ENCODE results near the gene NECAB2.
"Not testable (repeated sequence)": the region's sequence is repeated elsewhere in the genome, so short reads cannot be mapped to it uniquely, and the experiment has no call there.

Gene NECAB2

DNA sequence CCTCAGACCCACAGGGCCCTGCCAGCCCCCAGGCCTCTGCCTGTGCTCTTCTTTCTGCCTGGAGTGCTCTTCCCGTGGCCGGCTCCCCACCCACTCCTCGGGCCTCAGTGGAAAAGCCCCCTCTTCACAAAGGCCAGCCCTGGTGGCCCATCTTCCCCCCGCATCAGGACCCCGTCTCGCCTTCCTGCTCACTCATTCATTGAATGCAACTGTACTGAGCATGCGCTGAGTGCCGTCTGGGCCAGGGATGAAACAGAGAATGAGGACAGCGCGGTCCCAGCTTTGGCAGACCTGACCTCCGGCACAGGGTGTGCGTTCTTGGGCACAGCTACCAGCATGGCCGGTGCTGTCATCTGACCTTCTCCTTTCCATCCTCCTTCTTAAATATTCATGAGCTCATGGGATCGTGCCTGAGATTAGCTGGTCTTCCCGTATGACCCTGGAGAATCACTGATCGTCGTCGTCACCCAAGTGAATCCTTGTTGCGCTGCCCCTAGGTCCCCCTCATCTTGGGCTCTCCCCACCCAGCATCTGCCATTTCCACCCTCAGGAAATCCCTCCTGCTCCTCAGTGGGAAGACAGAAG lies 31.4 kb upstream of the NECAB2 start:
- no peak for DNase-seq (ENCODE audit: low read depth in 2 of 2)

DNA sequence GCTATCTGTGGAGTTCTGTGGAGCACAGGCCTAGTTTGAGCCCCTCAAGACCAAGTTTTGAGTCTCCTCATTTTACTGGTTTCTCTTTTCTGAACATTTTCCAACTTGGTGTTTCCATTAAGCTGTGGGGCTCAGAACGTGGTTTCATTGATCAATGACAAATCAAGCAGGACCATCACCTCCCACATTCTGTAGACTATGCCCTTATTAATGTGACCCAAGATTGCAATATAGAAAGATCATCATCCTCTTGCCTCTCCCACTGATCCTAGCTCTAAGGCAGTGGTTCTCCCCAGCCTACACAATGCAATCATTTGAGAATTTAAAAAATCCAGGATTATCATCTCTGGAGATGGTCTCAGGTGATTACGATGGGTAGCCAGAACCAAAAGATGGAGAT lies 30.8 kb upstream of the NECAB2 start:
- no peak for DNase-seq (ENCODE audit: low read depth in 2 of 2)

DNA sequence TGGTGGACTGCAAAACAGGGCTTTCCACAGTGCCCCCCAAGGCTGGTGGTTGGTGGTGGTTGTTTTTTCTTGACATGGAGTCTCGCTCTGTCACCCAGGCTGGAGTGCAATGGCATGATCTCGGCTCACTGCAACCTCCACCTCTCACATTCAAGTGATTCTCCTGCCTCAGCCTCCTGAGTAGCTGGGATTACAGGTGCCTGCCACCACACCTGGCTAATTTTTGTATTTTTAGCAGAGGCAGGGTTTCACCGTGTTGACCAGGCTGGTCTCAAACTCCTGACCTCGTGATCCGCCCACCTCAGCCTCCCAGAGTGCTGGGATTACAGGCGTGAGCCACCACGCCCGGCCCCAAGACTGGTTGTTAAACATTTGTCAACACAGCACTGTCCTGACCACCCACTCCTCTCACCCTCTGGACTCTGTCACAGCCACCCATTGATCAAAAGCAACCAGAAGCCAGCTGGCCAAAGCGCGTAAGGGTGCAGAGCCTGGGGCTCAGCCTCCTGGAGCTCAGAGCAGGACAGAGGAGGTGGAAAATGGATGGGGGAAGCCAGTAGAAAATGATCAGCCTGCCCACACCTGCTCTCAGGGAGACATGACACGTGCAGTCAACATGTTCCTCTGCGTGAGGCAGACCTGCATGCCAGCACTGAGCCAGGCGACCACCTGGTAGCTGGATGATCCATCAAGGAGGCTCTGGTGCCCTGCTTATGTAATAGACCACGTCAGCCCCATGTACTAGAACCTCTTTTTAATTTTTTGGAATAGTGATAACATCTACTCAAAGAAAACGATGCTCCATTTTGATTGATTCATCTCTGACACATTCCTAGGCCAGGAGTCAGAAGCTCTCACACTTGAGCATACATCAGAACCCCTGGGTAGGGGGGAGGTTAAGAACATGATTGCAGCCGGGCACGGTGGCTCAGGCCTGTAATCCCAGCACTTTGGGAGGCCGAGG lies 29.8 kb upstream of the NECAB2 start:
- no peak for DNase-seq (ENCODE audit: low read depth in 2 of 2)

DNA sequence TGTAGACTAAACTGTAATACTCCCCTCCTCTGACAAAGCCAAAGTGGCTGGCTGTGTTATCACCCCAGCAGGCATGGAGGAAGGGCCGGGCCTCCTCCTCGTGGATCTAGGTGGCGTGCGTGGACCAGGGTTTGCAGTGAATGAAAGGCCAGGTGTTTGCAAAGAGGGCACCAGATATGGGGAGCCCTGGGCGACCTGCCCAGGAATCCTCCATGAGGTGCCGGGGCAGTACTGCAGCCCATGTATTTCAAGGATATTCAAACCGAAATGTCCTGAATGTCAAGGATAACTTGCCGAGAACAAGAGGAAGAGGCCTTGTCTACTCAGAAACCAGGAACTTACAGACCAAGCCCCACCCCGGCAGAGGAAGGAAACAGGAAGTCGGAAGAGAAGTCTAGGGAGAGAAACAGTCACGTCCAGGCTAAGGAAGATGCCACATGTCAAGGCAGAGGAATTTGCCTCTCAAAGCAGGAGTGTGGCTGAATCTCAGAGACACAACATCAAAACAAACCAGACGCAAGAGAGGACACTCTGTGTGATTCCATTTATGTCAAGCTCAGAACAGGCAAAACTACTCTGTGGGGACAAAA lies 28.7 kb upstream of the NECAB2 start:
- no peak for DNase-seq (ENCODE audit: low read depth in 2 of 2)

DNA sequence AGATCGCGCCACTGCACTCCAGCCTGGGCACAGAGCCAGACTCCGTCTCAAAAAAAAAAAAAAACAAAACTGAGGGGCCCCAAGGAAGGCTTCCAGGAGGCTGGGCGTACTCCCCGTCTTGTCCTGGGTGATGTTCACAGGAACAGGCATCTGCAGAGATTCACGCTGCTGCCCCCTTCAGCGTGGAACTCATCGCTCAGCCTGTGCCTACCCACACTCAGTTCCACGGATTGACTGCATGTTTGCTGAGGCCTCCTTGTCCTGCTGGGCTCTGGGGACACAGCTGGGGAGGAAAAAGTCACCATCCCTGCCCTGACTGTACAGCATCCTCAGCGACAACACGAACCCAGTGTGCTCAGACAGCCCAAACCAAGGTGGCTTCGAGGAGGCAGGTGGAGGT lies 27.9 kb upstream of the NECAB2 start:
- DNase-seq (ENCODE audit: low read depth in 2 of 2) = no peak

DNA sequence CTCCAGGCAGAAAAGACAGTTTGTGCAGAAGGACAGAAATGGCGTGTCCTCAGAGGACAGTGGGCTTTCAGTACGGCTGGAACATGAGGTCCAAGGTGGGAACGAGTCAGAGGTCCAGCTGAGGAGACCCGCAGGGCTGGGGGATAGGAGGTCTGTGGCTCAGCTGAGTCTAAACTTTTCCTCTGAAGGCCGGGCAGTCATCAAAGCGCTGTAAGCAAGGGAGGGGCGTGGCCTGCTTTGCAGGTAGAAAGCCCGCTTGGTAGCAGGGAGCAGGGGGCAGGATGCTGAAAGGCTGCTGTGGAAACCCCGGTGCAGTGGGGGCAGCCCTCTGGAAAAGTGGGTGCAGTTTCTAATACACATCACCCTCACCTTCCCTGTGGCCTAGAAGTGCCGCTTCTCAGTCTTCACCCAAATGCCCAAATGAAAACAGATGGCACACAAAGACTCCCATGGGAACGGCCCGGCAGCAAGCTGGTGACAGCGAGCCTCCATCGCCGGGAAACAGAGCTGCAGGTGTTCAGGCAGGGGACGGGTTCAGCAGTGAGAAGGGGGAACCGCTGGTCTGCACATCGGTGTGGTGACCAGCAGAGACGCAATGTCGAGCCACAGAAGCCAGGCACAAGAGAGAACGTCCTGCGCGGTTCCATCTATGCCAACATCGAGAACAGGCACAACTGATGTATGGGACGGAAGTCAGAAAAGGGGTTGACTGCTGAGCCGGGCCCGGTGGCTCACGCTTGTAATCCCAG lies 27.2 kb upstream of the NECAB2 start:
- DNase-seq (ENCODE audit: low read depth in 2 of 2) = no peak

DNA sequence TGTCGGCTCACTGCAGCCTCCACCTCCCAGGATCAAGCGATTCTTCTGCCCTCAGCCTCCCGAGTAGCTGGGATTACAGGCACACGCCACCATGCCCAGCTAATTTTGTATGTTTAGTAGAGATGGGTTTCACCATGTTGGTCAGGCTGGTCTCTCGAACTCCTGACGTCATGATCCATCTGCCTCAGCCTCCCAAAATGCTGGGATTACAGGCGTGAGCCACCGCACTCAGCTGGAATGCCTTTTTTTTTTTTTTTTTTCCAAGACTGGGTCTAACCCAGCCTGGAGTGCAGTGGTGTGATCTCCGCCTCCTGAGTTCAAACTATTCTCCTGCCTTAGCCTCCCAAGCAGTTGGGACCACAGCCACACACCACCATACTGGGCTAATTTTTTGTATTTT lies 26.5 kb upstream of the NECAB2 start:
- DNase-seq (ENCODE audit: low read depth in 2 of 2) = not testable (repeated sequence)

DNA sequence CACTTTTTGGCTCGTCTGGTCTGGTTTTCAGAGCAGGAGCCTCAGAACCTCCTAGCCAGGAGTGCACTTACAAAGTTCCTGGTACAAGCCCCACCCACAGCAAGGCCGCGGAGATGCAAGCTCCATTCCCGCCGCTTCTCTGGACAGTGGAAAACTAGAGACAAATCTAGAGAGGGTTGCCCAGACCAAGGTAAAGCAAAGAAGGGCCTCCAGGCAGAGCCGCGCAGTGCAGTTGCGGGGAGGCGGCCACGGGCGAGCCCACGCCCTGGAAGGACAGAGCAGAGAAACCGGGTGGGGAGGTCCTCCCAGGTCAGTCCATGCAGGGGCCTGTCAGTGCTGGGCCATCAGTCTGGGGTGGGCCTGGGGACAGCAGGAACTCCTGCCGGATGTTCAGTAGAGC lies 26.0 kb upstream of the NECAB2 start:
- DNase-seq (ENCODE audit: low read depth in 2 of 2) = no peak

DNA sequence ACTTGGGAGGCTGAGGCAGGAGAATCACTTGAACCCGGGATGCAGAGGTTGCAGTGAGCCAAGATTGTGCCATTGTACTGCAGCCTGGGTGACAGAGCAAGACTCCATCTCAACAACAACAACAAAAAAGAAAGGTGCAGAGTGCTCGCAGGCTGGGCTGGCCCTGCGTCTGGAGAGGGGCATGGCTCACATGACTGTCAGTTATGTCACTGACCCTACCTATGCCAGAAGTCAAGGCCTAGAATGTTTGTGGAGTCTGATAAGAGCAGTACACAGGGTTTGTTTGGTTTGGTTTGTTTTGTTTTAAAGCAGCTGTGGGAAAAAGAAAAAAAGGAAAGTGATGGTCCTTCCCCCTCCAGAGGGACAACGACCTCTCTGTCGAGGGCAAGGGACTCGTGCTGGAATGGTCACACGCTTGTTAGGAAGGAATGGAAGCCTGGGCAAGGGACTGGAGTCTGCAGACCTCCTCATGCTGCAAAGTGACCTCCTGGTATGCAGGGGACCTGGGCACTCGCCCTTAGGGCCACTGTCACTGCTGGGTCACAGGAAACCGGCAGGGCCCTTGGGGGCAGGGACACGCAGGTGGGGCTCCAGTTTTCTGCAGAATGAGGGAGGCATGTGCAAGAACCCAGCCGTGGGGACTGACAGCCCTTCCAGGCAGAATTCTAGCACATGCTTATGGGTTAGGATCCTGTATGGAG lies 25.1 kb upstream of the NECAB2 start:
- no peak for DNase-seq (ENCODE audit: low read depth in 2 of 2)

DNA sequence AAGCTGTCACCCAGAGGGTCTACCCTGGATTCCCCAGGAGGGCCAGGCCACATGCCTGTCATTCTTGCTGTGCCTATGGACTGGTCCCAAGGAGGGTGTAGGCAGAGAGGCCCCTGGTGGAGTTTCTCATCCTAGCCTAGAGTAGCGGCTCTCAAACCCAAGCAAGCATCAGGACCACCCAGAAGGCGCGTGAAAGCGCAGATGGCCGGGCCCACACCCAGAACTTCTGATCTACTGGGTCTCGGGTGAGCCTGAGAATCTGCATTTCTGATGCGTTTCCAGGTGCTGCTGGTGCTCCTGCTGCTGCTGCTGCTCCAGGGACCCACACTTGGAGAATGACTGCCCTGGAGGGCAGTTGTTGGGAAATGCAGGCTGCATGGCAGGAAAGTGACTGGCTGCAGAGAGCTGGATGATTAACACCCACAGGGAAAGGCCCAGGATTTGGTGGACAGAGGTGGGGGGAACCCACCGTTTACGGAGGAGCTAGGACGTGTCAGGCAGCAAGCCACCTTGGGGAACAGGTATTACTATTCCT lies 24.5 kb upstream of the NECAB2 start:
- no peak for DNase-seq (ENCODE audit: low read depth in 2 of 2)

DNA sequence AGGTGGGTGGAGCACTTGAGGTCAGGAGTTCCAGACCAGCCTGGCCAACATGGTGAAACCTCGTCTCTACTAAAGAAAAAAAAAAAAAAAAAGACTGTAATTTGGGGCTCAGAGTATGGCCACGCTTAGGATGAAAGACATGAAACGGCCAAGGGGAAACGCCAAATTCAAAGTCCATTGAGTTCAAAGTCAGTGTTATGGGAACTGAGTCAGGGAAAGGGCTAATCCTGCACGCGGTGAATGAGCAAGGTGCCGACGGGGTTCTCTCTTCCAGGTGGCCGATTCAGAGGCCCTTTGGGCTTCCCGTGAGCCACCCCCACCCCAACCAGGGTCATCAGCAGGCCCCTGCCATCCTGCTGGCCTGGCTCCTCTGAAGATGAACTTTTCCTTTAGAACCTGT lies 22.5 kb upstream of the NECAB2 start:
- DNase-seq (ENCODE audit: low read depth in 2 of 2) = no peak

DNA sequence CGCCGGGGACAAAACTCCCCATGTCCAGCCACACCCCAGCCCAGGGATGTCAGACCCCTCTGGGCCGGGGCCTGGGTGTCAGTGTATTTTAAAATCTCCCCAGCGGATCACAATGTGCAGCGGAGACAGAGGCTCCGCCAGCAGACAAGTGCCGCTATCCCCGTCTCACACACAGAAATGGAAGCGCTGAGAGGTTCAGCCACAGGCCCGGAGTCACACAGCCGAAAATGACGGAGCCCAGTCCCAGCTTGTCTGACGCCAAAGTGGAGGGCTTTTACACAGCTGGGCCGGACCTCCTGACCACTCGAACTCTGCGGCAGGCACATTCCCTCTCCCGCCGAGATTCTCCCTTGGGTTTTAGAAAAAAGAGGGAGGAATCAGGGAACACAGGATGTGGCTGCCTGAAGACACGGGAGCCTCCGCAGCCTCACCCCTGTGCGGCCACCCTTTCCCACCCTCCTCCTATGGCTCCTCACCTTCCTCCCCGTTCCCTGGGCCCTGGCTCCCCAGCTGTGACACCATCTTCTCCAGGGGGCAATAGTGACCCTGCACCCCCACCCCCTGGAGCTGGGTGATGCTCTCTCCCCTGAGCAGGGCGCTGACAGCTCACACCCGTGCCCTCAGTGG lies 21.8 kb upstream of the NECAB2 start:
- no peak for DNase-seq (ENCODE audit: low read depth in 2 of 2)

DNA sequence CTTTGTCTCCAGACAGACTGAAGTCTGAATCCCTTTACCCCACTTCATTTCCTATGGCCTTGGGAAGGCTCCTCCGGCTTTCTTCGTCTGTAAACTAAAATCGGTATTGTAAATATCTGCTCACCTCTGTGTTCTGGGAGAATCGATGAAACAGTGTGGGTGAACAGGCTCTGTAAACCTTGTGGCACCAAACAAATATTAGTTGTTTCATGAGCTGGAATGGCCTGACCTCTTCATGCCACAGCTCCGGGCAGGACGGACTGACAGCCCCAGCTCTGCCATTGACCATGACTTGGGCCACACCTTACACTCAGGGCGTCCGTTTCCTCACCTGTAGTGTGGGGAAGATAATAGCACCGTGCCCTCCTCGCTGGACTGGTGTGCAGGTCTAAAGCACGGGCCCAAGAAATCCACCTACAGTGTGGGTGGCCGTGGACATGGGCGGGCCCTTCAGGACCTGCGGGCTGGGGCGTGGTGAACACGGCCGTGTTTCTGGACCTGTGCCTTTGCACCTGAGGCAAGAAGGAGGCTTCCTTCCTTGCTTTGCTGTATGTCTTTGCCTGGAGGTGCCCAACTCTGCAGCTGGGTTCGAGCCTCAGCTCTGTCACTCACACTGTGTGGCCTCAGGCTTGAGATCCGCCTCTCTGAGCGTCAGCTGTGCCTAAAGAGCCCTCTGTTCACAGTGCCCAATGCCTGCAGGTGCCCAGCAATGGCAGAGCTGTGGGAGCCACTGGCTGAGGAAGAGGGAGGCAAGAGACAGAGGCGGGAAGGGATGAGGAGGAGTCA lies 21.1 kb upstream of the NECAB2 start:
- no peak for DNase-seq (ENCODE audit: low read depth in 2 of 2)

DNA sequence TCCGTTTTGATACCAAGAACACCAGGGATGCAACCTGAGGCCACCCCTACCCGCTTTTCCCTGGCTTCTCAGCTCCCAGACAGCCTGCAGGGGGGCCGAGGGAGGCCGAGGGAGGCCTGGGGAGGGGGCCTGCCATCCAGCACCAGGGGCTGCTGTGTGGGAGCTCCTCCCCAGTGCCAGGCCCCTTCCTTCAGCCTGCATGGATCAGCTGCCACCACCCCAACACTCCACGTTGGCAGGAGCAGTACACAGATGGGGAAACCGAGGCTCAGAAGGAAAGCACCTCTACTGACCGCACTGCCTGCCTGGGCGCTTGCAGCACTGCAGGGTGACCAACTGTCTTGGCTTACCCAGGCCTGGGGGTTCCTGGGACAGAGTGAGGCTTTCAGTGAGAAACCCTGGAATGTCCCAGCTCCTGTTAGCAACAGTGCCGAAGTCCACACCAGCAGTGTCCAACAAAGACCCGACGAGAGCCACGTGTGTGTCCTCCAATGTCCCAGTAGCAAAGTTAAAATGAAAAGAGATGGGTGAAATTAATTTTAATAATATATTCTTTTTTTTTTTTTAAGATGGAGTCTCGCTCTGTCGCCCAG lies 20.3 kb upstream of the NECAB2 start:
- DNase-seq (ENCODE audit: low read depth in 2 of 2) = no peak

DNA sequence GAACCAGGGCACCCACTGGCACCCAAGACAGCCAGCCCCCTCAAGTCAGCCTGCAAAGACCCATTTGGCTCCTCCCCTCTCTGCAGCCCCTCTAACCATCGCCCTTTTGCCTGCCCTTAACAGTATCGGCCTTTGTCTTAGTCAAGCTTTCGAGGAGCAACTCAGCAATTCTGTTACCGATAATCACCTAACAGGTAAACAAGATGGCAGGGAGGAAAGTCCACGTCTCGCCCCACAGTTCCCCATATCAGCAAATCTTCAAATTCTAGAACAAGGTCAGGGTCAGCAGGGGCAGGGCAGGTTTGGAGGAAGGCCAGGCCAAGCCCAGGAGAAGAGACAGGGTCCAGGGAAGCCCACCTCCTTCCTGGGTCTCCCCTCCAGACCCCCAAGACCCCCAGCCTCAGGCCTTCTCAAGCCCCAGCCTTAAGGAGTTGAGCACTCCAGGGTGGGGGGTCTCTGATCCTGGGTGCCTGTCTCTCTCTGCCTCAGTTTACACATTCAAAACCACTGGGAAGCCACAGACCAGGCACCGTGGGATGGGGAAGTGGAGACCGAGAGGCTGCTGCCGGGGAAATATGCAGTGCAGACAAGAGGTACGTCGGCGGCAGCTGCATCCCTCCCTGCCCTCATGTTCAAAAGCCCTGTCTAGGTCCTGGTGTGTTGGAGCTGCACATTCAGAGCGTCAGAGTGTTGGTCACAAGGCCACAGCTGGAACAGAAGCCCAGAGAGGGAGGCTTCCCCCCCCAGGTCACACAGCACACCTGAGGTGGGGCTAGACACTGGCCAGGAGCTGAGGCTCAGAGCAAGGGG lies 18.9 kb upstream of the NECAB2 start:
- DNase-seq (ENCODE audit: low read depth in 2 of 2) = no peak

DNA sequence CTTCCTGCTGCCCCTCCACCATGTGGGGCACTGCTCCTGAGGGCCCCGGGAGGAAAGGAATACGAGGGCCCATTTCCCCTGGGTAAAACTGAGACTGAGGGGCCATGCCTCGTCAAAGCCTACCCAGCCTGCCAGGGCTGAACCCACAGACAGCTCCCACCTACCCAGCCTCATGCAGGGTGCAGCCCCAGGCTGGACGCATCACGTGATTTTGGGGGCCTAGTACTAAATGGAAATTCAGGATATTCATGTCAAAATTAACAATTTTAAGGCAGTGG lies 18.4 kb upstream of the NECAB2 start:
- DNase-seq (ENCODE audit: low read depth in 2 of 2) = no peak

DNA sequence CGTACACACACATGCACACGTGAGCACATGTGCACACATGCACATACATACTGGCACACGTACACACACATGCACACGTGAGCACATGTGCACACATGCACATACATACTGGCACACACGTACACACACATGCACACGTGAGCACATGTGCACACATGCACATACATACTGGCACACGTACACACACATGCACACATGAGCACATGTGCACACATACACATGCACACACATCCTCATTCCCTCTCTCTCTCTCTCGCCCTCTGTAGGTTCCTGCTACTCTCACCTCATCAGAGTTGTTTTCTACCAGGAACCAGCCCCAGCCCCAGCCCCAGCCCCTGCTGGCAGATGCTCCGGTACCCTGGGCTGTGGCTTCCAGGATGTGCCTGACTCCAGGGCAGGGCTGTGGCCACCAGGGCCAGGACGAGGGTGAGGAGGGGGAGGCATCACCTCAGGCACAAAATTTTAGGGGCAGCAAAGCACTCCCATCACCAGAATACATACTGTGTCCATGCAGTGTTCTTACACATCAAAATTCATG lies 17.1 kb upstream of the NECAB2 start:
- DNase-seq (ENCODE audit: low read depth in 2 of 2) = not testable (repeated sequence)

DNA sequence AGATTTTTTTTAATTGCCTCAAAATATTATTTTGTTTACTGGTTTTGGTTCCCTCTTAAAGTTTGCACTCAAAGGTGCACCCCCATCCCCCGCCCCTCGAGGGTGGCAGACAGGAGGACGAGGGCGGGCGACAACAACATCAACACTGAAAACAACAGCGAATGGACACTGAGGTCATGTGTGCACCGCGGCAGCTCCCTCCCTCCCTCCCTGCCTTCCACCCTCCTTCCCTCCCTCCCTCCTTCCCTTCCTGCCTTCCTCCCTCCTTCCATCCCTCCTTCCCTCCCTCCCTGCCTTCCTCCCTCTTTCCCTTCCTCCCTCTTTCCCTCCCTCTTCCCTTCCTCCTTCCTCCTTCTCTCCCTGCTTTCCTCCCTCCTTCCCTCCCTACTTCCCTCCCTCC lies 16.5 kb upstream of the NECAB2 start:
- DNase-seq (ENCODE audit: low read depth in 2 of 2) = no peak

DNA sequence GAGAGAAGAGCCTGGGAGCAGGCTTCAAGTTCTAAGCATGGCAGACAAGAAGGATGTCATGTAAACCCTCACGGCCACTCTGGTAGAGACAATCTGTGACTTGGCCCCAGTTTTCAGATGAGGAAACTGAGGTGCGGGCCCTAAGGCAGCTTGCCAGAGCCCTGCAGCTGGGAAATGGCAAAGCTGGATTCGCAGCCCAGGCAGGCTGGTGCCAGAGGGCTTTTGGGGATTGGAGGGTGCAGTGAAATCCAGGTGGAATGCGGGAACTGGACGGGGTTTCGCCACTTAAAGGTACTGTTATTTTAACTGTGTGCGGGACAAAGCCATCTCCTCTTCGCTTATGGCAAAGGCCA lies 15.5 kb upstream of the NECAB2 start:
- DNase-seq (ENCODE audit: low read depth in 2 of 2) = no peak

Measured in stimulated activated CD4-positive, alpha-beta T cell treated with anti-CD3 and anti-CD28 coated beads, Interleukin-1b, Interleukin-23, amount 100 ng/mL, for 1 hour (primary cell).